Measurements from ENCODE around the gene BID.

DNA sequence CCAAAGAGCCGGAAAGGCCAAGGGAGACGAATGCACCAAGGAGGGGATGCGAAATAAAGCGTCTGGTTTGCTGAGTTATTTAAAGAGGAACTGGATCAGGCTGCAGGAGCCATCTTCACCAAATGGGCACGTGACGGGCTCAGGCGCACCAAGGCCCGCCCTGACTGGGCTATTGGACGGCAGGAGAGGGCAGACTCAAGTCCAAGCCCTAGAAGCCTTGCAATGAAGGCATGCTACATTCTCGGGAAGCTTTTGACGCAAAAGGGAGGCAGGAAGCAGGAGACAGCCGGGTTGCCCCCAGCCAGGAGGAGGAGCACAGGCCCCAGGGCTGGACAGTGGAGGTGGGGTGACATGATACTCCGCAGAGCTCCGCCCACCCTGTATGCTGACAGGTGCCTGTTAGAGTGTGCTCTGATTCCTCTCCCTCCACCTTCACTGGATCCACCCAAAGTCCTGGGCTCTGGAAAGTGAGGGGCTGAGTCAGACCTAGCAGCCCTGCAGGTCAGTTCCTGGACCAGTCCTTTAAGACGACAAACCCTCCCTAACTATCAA, 41.5 kb upstream of the BID start:
- TF ChIP-seq CTCF (IDR thresholded peaks at IDR 0.05) = no peak
- TF ChIP-seq EZH2 (IDR thresholded peaks at IDR 0.05) = no peak

Data from neural progenitor cell (in vitro differentiated cells).